ENCODE results near the gene CFTR. TPM values are rescaled to one million over a fixed set of nuclear protein-coding genes. Genes with fewer than 3 reads are reported as not detected.
"Not testable (repeated sequence)": the region's sequence is repeated elsewhere in the genome, so short reads cannot be mapped to it uniquely, and the experiment has no call there.

CFTR gene
- total RNA-seq, 1 experiment from 2014 or later: not detected

- no peak overlapping the region for H3K4me3 ChIP-seq
- no peaks in the 10 kb centered on the region for H3K36me3 ChIP-seq
- H3K9me3 ChIP-seq (replicated peaks): no peaks in the 10 kb centered on the region
- H3K27me3 ChIP-seq: peaks cover 7% of the 10 kb centered on the region
- no peaks in the 10 kb centered on the region for H3K4me1 ChIP-seq
- H3K27ac ChIP-seq: no peak overlapping the region
- DNase-seq: no peak
Observed at GRCh38 chr7:117685795-117686194, 206.0 kb downstream of the CFTR start.

- no peaks in the 10 kb centered on the region for H3K9me3 ChIP-seq (replicated peaks)
- H3K27me3 ChIP-seq: peaks cover 7% of the 10 kb centered on the region
- no peaks in the 10 kb centered on the region for H3K4me1 ChIP-seq
- H3K36me3 ChIP-seq: no peaks in the 10 kb centered on the region
- no peak for DNase-seq
- H3K4me3 ChIP-seq: no peak overlapping the region
- H3K27ac ChIP-seq: no peak overlapping the region
Observed at GRCh38 chr7:117686311-117686935, 206.6 kb downstream of the CFTR start.

GRCh38 chr7:117688126-117688525, 208.3 kb downstream of the CFTR start:
- no peak for DNase-seq
- no peaks in the 10 kb centered on the region for H3K4me1 ChIP-seq
- H3K27me3 ChIP-seq: 0 out of 2 replicates have a peak, but pooled peaks cover 2% of the 10 kb centered on the region
- no peaks in the 10 kb centered on the region for H3K36me3 ChIP-seq
- no peak overlapping the region for H3K27ac ChIP-seq
- no peak overlapping the region for H3K4me3 ChIP-seq
- H3K9me3 ChIP-seq (replicated peaks): no peaks in the 10 kb centered on the region

GRCh38 chr7:117689406-117689805, 209.6 kb downstream of the CFTR start:
- H3K27me3 ChIP-seq: 0 out of 2 replicates have a peak, but pooled peaks cover 2% of the 10 kb centered on the region
- H3K36me3 ChIP-seq: no peaks in the 10 kb centered on the region
- H3K9me3 ChIP-seq (replicated peaks): no peaks in the 10 kb centered on the region
- no peak for DNase-seq
- H3K4me3 ChIP-seq: no peak overlapping the region
- H3K4me1 ChIP-seq: no peaks in the 10 kb centered on the region
- no peak overlapping the region for H3K27ac ChIP-seq

- no peak for DNase-seq
- H3K36me3 ChIP-seq: no peaks in the 10 kb centered on the region
- H3K27me3 ChIP-seq: no peaks in the 10 kb centered on the region
- no peak overlapping the region for H3K27ac ChIP-seq
- H3K4me1 ChIP-seq: no peaks in the 10 kb centered on the region
- H3K4me3 ChIP-seq: no peak overlapping the region
- no peaks in the 10 kb centered on the region for H3K9me3 ChIP-seq (replicated peaks)
Observed at GRCh38 chr7:117690147-117690546, 210.3 kb downstream of the CFTR start.

GRCh38 chr7:117692338-117692737, 212.5 kb downstream of the CFTR start:
- DNase-seq: no peak
- no peaks in the 10 kb centered on the region for H3K27me3 ChIP-seq
- no peak overlapping the region for H3K27ac ChIP-seq
- no peak overlapping the region for H3K4me3 ChIP-seq
- no peaks in the 10 kb centered on the region for H3K9me3 ChIP-seq (replicated peaks)
- H3K36me3 ChIP-seq: no peaks in the 10 kb centered on the region
- no peaks in the 10 kb centered on the region for H3K4me1 ChIP-seq

GRCh38 chr7:117698018-117698417, 218.2 kb downstream of the CFTR start:
- Histone ChIP-seq H3K36me3 (no peaks in the 10 kb centered on the region), H3K27ac (no peak overlapping the region), H3K27me3 (no peaks in the 10 kb centered on the region), H3K4me3 (no peak overlapping the region), H3K4me1 (no peaks in the 10 kb centered on the region), H3K9me3 (replicated peaks) (no peaks in the 10 kb centered on the region)
- DNase-seq: no peak

GRCh38 chr7:117704063-117704462, 224.2 kb downstream of the CFTR start:
- H3K27ac ChIP-seq: no peak overlapping the region
- H3K27me3 ChIP-seq: no peaks in the 10 kb centered on the region
- H3K36me3 ChIP-seq: no peaks in the 10 kb centered on the region
- no peaks in the 10 kb centered on the region for H3K9me3 ChIP-seq (replicated peaks)
- no peak for DNase-seq
- H3K4me3 ChIP-seq: no peak overlapping the region
- peaks cover 5% of the 10 kb centered on the region; the same call in 1 of the 2 replicates for H3K4me1 ChIP-seq

- no peak for DNase-seq
- Histone ChIP-seq H3K4me1 (peaks cover 5% of the 10 kb centered on the region; the same call in 1 of the 2 replicates), H3K36me3 (no peaks in the 10 kb centered on the region), H3K9me3 (replicated peaks) (no peaks in the 10 kb centered on the region), H3K4me3 (no peak overlapping the region), H3K27me3 (no peaks in the 10 kb centered on the region), H3K27ac (no peak overlapping the region)
Observed at GRCh38 chr7:117705630-117706029, 225.8 kb downstream of the CFTR start.

GRCh38 chr7:117706210-117706609, 226.4 kb downstream of the CFTR start:
- Histone ChIP-seq H3K4me3 (no peak overlapping the region), H3K27ac (no peak overlapping the region), H3K27me3 (no peaks in the 10 kb centered on the region), H3K4me1 (peaks cover 5% of the 10 kb centered on the region; the same call in 1 of the 2 replicates), H3K36me3 (no peaks in the 10 kb centered on the region), H3K9me3 (replicated peaks) (no peaks in the 10 kb centered on the region)
- no peak for DNase-seq

- H3K4me1 ChIP-seq: peaks cover 5% of the 10 kb centered on the region; the same call in 1 of the 2 replicates
- H3K27me3 ChIP-seq: no peaks in the 10 kb centered on the region
- H3K27ac ChIP-seq: no peak overlapping the region
- DNase-seq: no peak
- H3K9me3 ChIP-seq (replicated peaks): no peaks in the 10 kb centered on the region
- no peaks in the 10 kb centered on the region for H3K36me3 ChIP-seq
- H3K4me3 ChIP-seq: no peak overlapping the region
Observed at GRCh38 chr7:117707080-117707479, 227.3 kb downstream of the CFTR start.

- not testable (repeated sequence) for H3K36me3 ChIP-seq; DNase-seq; H3K27me3 ChIP-seq; H3K27ac ChIP-seq; H3K4me1 ChIP-seq; H3K4me3 ChIP-seq; H3K9me3 ChIP-seq (replicated peaks)
Observed at GRCh38 chr7:117708173-117708572, 228.3 kb downstream of the CFTR start.

GRCh38 chr7:117711556-117711955, 231.7 kb downstream of the CFTR start:
- no peaks in the 10 kb centered on the region for H3K36me3 ChIP-seq
- H3K4me3 ChIP-seq: no peak overlapping the region
- no peak for DNase-seq
- peaks cover 7% of the 10 kb centered on the region; the same call in 1 of the 2 replicates for H3K27me3 ChIP-seq
- H3K9me3 ChIP-seq (replicated peaks): no peaks in the 10 kb centered on the region
- H3K4me1 ChIP-seq: 0 out of 2 replicates have a peak, but pooled peaks cover 2% of the 10 kb centered on the region
- H3K27ac ChIP-seq: no peak overlapping the region

- H3K9me3 ChIP-seq (replicated peaks): no peaks in the 10 kb centered on the region
- H3K4me3 ChIP-seq: no peak overlapping the region
- no peaks in the 10 kb centered on the region for H3K36me3 ChIP-seq
- peaks cover 7% of the 10 kb centered on the region; the same call in 1 of the 2 replicates for H3K27me3 ChIP-seq
- peak; percentile 40 to 76 for DNase-seq
- H3K4me1 ChIP-seq: no peaks in the 10 kb centered on the region
- H3K27ac ChIP-seq: no peak overlapping the region
Observed at GRCh38 chr7:117715784-117716445, 236.1 kb downstream of the CFTR start.

GRCh38 chr7:117716707-117717299, 237.0 kb downstream of the CFTR start:
- no peaks in the 10 kb centered on the region for H3K36me3 ChIP-seq
- H3K27ac ChIP-seq: no peak overlapping the region
- no peaks in the 10 kb centered on the region for H3K9me3 ChIP-seq (replicated peaks)
- H3K4me3 ChIP-seq: no peak overlapping the region
- peaks cover 11% of the 10 kb centered on the region; the same call in 1 of the 2 replicates for H3K27me3 ChIP-seq
- no peaks in the 10 kb centered on the region for H3K4me1 ChIP-seq
- DNase-seq: no peak
